Endothelial cell of umbilical vein (primary cell): Measurements from ENCODE around the gene OLIG1. TPM values are rescaled to one million over a fixed set of nuclear protein-coding genes. Genes with fewer than 3 reads are reported as not detected.

Experiments
- BruUV-seq: library from RNA; stranded (reverse); fragments of 400-500 nt; replicated peaks from 2 replicates; lab custom pipeline; 2021; lab: Mats Ljungman, UMichigan
- CTCF ChIA-PET: fragments of 300-600, 350-600 bp; sonication (Branson Sonifier 250); formaldehyde crosslinking; loops from one replicate; lab custom pipeline; 2021; ENCODE audit warnings: antibody characterized with exemption, inconsistent platforms; lab: Charles Lee
- POLR2A ChIA-PET: fragments of 300-600, 350-600 bp; sonication (Branson Sonifier 250); formaldehyde crosslinking; loops from one replicate; lab custom pipeline; 2021; ENCODE audit warnings: antibody characterized with exemption, inconsistent platforms; lab: Charles Lee
- DNase-seq: peaks from one replicate; pipeline ENCODE4 v3.0.0-alpha.2; 2011; ENCODE audit warnings: low read depth, low spot score
- FAIRE-seq: peaks from 2 replicates; lab custom pipeline; 2011; peaks lifted over from hg19 to GRCh38; lab: Jason Lieb, UNC
- H2AFZ ChIP-seq: 2 replicates; pipeline ENCODE4 v1.6.0; 2012; ENCODE audit warnings: low read depth, low read length, control low read depth, inconsistent platforms
- H3K27ac ChIP-seq: 2 replicates; pipeline ENCODE4 v1.5.1; 2011; ENCODE audit warnings: low read depth, mild to moderate bottlenecking, control low read depth, low read length, moderate library complexity; ENCODE audit not compliant: insufficient read depth
- H3K27me3 ChIP-seq, 2 experiments: 2 replicates each; pipeline versions ENCODE4 v1.6.0 to v1.6.1; 2011; ENCODE audit warnings: low read length in 2 of 2, mixed read lengths in 1 of 2; ENCODE audit not compliant: control insufficient read depth in 2 of 2, insufficient read depth in 2 of 2
- H3K36me3 ChIP-seq, 2 experiments: 2 replicates in 1 of 2; 3 replicates in 1 of 2; pipeline ENCODE4 v1.5.1; 2011; ENCODE audit warnings: low read length in 2 of 2, mild to moderate bottlenecking in 1 of 2, moderate library complexity in 1 of 2; ENCODE audit not compliant: control insufficient read depth in 2 of 2, insufficient read depth in 2 of 2; ENCODE audit errors: extremely low read depth in 1 of 2
- H3K4me1 ChIP-seq: 3 replicates; pipeline ENCODE4 v1.5.1; 2011; ENCODE audit warnings: mild to moderate bottlenecking, low read length; ENCODE audit not compliant: control insufficient read depth, insufficient read depth; ENCODE audit errors: extremely low read depth
- H3K4me2 ChIP-seq: 2 replicates; pipeline ENCODE4 v1.6.1; 2011; ENCODE audit warnings: low read length, control low read depth, mixed read lengths; ENCODE audit not compliant: insufficient read depth
- H3K4me3 ChIP-seq, 3 experiments: fragments of 200-600 bp in 1 of 3; sonication (generic), shearing (Covaris generic) in 1 of 3; replicated peaks in 1 of 3; 2 replicates each; pipeline ENCODE4 v1.5.1; 2011 to 2016; ENCODE audit warnings: control low read depth in 3 of 3, low read length in 3 of 3, mild to moderate bottlenecking in 2 of 3, inconsistent platforms in 1 of 3, low read depth in 1 of 3, moderate library complexity in 1 of 3; ENCODE audit not compliant: insufficient read depth in 1 of 3
- H3K79me2 ChIP-seq: 2 replicates; pipeline ENCODE4 v1.6.0; 2012; ENCODE audit warnings: low read length, inconsistent platforms; ENCODE audit not compliant: control insufficient read depth, insufficient read depth
- H3K9ac ChIP-seq: replicated peaks from 2 replicates; pipeline ENCODE3; 2011; ENCODE audit warnings: low read length, control low read depth; ENCODE audit not compliant: insufficient read depth; ENCODE audit errors: extremely low read depth
- H3K9me1 ChIP-seq: replicated peaks from 3 replicates; pipeline ENCODE4 v1.6.0; 2011; ENCODE audit warnings: mild to moderate bottlenecking, low read length; ENCODE audit not compliant: control insufficient read depth, insufficient read depth; ENCODE audit errors: extremely low read depth
- H3K9me3 ChIP-seq: replicated peaks from 2 replicates; pipeline ENCODE4 v1.5.1; 2012; ENCODE audit warnings: low read length, inconsistent platforms; ENCODE audit not compliant: control insufficient read depth, insufficient read depth
- H4K20me1 ChIP-seq: replicated peaks from 2 replicates; pipeline ENCODE3; 2011; ENCODE audit warnings: mild to moderate bottlenecking, low read length; ENCODE audit not compliant: control insufficient read depth, insufficient read depth; ENCODE audit errors: extremely low read depth
- EZH2 ChIP-seq: IDR thresholded peaks from 2 replicates; pipeline ENCODE4 v1.6.1; 2012; ENCODE audit warnings: borderline replicate concordance, low read depth, mild to moderate bottlenecking, moderate library complexity, low read length, inconsistent platforms; ENCODE audit not compliant: severe bottlenecking
- FOS ChIP-seq: IDR thresholded peaks from 2 replicates; pipeline ENCODE4 v1.6.1; 2011; ENCODE audit warnings: mild to moderate bottlenecking, low read length, moderate library complexity, borderline replicate concordance; ENCODE audit not compliant: insufficient read depth
- GATA2 ChIP-seq: IDR thresholded peaks from 2 replicates; pipeline ENCODE4 v1.7.0; 2011; ENCODE audit warnings: low read depth, mild to moderate bottlenecking, moderate library complexity, mixed read lengths, low read length; ENCODE audit not compliant: insufficient read length, insufficient read depth
- JUN ChIP-seq: IDR thresholded peaks from 2 replicates; pipeline ENCODE4 v1.6.1; 2011; ENCODE audit warnings: borderline replicate concordance, low read depth; ENCODE audit not compliant: insufficient read length, insufficient read depth
- MYC ChIP-seq: IDR thresholded peaks from one replicate; pipeline ENCODE4 v1.6.1; 2011; ENCODE audit warnings: mild to moderate bottlenecking, low read depth, low read length
- POLR2A ChIP-seq: IDR thresholded peaks from 2 replicates; pipeline ENCODE4 v1.6.1; 2012; ENCODE audit warnings: low read depth, mild to moderate bottlenecking, control low read depth, low read length
- POLR2AphosphoS5 ChIP-seq: IDR thresholded peaks from 2 replicates; pipeline ENCODE4 v1.6.1; 2012; ENCODE audit warnings: low read depth, mild to moderate bottlenecking, control low read depth, low read length, moderate library complexity; ENCODE audit not compliant: insufficient read depth
- dilution Hi-C: fragments of 300-500 bp; cut with MboI; formaldehyde crosslinking; loops from one replicate; pipeline ENCODE4 v1.15.0; 2019; ENCODE audit warnings: low sequenced_read_pairs; ENCODE audit not compliant: extremely low pct_ligation_motif_present
- intact Hi-C: fragments of 100-400 bp; cut with micrococcal nuclease; formaldehyde crosslinking; loops from one replicate; pipeline ENCODE4 v1.10.0; 2022
- polyA plus RNA-seq, 4 experiments: library from polyadenylated mRNA; depleted of rRNA in 3 of 4; stranded (reverse) in 3 of 4; unstranded in 1 of 4; fragments of >200 nt; gene quantifications; 2 replicates each; pipeline versions ENCODE4 v1.2.1 to v1.2.3, GENCODE V29; 2011 to 2012; ENCODE audit warnings: missing spikeins in 1 of 4
- total RNA-seq: library from RNA; stranded (reverse); gene quantifications from 2 replicates; pipeline ENCODE4 v1.2.3, GENCODE V29; 2021
- TF ChIP-seq, protein P1 (sequence below), 2 donors: IDR thresholded peaks; 1 replicate in 1 of 2; 2 replicates in 1 of 2; pipeline ENCODE4 v1.5.1; 2011; ENCODE audit warnings: low read length in 2 of 2, mild to moderate bottlenecking in 2 of 2, moderate library complexity in 2 of 2, control low read depth in 1 of 2, inconsistent platforms in 1 of 2, low read depth in 1 of 2; ENCODE audit not compliant: insufficient read depth in 1 of 2; ENCODE audit errors: extremely low read depth in 1 of 2
- TF ChIP-seq, protein P2 (sequence below): IDR thresholded peaks from 2 replicates; pipeline ENCODE4 v1.6.1; 2011; ENCODE audit not compliant: insufficient read depth, insufficient read length

OLIG1 gene
- total and polyA plus RNA-seq, 2 donors (not counting 3 experiments of a cell fraction or from before 2014, with no cell fraction given): not detected

DNA sequence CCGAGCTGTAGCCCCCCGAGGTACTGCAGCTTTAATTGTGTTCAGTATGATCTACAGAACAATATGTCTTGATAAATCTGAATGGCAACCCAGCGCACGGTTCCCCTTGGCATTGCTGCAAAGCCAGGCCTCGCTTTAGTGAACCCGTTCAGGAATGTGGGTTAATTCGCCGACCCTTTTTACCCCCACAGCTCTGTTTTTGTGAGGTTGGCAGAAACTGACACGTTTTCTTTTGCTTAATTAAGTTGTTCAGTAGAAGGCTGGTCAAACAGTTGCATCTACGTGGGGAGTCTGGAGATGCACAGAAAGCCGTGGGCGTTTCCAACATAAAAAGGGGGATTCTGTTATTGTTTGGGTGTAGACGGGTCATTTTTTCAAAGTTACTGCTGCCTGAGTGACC lies 43.2 kb downstream of the OLIG1 start:
- Histone ChIP-seq H3K9me1 (no peaks in the 10 kb centered on the region), H3K79me2 (no peaks in the 10 kb centered on the region), H3K27me3 (peaks cover 43 to 60% of the 10 kb centered on the region in 2 experiments), H3K9ac (no peak overlapping the region), H3K9me3 (no peaks in the 10 kb centered on the region), H2AFZ (no peak overlapping the region), H3K4me1 (no peaks in the 10 kb centered on the region), H3K36me3 (no peaks in the 10 kb centered on the region), H3K4me2 (no peak overlapping the region), H4K20me1 (no peaks in the 10 kb centered on the region), H3K4me3 (no peak overlapping the region), H3K27ac (no peak overlapping the region)
- ChIA-PET CTCF (interaction anchor here (2.1 kb wide), 1 partner anchor 119 kb away, joined by 6 read pairs; no protein-coding TSS in a partner anchor), POLR2A (no interaction called here)
- DNase-seq (no peak), FAIRE-seq (no peak)
- dilution Hi-C loops: no loop called here
- TF ChIP-seq GATA2: no peak
- TF ChIP-seq, protein P1, sequence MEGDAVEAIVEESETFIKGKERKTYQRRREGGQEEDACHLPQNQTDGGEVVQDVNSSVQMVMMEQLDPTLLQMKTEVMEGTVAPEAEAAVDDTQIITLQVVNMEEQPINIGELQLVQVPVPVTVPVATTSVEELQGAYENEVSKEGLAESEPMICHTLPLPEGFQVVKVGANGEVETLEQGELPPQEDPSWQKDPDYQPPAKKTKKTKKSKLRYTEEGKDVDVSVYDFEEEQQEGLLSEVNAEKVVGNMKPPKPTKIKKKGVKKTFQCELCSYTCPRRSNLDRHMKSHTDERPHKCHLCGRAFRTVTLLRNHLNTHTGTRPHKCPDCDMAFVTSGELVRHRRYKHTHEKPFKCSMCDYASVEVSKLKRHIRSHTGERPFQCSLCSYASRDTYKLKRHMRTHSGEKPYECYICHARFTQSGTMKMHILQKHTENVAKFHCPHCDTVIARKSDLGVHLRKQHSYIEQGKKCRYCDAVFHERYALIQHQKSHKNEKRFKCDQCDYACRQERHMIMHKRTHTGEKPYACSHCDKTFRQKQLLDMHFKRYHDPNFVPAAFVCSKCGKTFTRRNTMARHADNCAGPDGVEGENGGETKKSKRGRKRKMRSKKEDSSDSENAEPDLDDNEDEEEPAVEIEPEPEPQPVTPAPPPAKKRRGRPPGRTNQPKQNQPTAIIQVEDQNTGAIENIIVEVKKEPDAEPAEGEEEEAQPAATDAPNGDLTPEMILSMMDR (IDR thresholded peaks at IDR 0.05; ENCODE audit: extremely low read depth in 1 of 2, insufficient read depth in 1 of 2, low read depth in 1 of 2, low read length in 2 of 2): no peak
- TF ChIP-seq POLR2A: no peak
- no peak for TF ChIP-seq JUN
- TF ChIP-seq FOS: no peak
- TF ChIP-seq MYC: no peak
- TF ChIP-seq EZH2: no peak
- no peak for TF ChIP-seq POLR2AphosphoS5
- TF ChIP-seq, protein P2, sequence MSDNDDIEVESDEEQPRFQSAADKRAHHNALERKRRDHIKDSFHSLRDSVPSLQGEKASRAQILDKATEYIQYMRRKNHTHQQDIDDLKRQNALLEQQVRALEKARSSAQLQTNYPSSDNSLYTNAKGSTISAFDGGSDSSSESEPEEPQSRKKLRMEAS: no peak
- intact Hi-C loops: no loop called here
- BruUV-seq: no TSS peak
